ENCODE measurements around the gene SLC4A1AP.

SLC4A1AP gene

GRCh38 chr2:27728081-27728858, 64.6 kb downstream of the SLC4A1AP start:
- H3K4me3 ChIP-seq (ENCODE audit: low read length), result no peak overlapping the region

GRCh38 chr2:27729198-27729597, 65.5 kb downstream of the SLC4A1AP start:
- no peak for TF ChIP-seq ZNF274 (IDR thresholded peaks at IDR 0.05; ENCODE audit: low read depth, low read length)
- no peak overlapping the region for H3K4me3 ChIP-seq (ENCODE audit: low read length)

More at GRCh38 chr2:27728081-27728858, 64.6 kb downstream of the SLC4A1AP start:
- TF ChIP-seq ZNF274 (IDR thresholded peaks at IDR 0.05; ENCODE audit: low read depth, low read length), result no peak

- no peak overlapping the region for H3K4me3 ChIP-seq (ENCODE audit: low read length)
- TF ChIP-seq ZNF274 (IDR thresholded peaks at IDR 0.05; ENCODE audit: low read depth, low read length), result no peak
These were observed 65.9 kb downstream of the SLC4A1AP start for GRCh38 chr2:27729614-27730013.

GRCh38 chr2:27730261-27730662, 66.6 kb downstream of the SLC4A1AP start:
- no peak for TF ChIP-seq ZNF274 (IDR thresholded peaks at IDR 0.05; ENCODE audit: low read depth, low read length)
- no peak overlapping the region for H3K4me3 ChIP-seq (ENCODE audit: low read length)

GRCh38 chr2:27730980-27731691, 67.4 kb downstream of the SLC4A1AP start:
- H3K4me3 ChIP-seq (ENCODE audit: low read length), result no peak overlapping the region
- TF ChIP-seq ZNF274 (IDR thresholded peaks at IDR 0.05; ENCODE audit: low read depth, low read length), result no peak

- no peak overlapping the region for H3K4me3 ChIP-seq (ENCODE audit: low read length)
- TF ChIP-seq ZNF274 (IDR thresholded peaks at IDR 0.05; ENCODE audit: low read depth, low read length), result no peak
These were observed 70.6 kb downstream of the SLC4A1AP start for GRCh38 chr2:27734305-27734704.

GRCh38 chr2:27735263-27735904, 71.7 kb downstream of the SLC4A1AP start:
- TF ChIP-seq ZNF274 (IDR thresholded peaks at IDR 0.05; ENCODE audit: low read depth, low read length), result no peak
- no peak overlapping the region; the same call in 1 of the 2 replicates for H3K4me3 ChIP-seq (ENCODE audit: low read length)

- no peak overlapping the region for H3K4me3 ChIP-seq (ENCODE audit: low read length)
- TF ChIP-seq ZNF274 (IDR thresholded peaks at IDR 0.05; ENCODE audit: low read depth, low read length), result no peak
These were observed 72.6 kb downstream of the SLC4A1AP start for GRCh38 chr2:27736031-27736889.

GRCh38 chr2:27736890-27737204, 73.2 kb downstream of the SLC4A1AP start:
- no peak for TF ChIP-seq ZNF274 (IDR thresholded peaks at IDR 0.05; ENCODE audit: low read depth, low read length)

GRCh38 chr2:27737676-27738348, 74.1 kb downstream of the SLC4A1AP start:
- no peak overlapping the region for H3K4me3 ChIP-seq (ENCODE audit: low read length)
- TF ChIP-seq ZNF274 (IDR thresholded peaks at IDR 0.05; ENCODE audit: low read depth, low read length), result no peak

More at GRCh38 chr2:27736890-27737204, 73.2 kb downstream of the SLC4A1AP start:
- H3K4me3 ChIP-seq (ENCODE audit: low read length), result no peak overlapping the region

- H3K4me3 ChIP-seq (ENCODE audit: low read length), result no peak overlapping the region
- TF ChIP-seq ZNF274 (IDR thresholded peaks at IDR 0.05; ENCODE audit: low read depth, low read length), result no peak
These were observed 74.8 kb downstream of the SLC4A1AP start for GRCh38 chr2:27738349-27739057.

GRCh38 chr2:27739058-27739373, 75.3 kb downstream of the SLC4A1AP start:
- no peak for TF ChIP-seq ZNF274 (IDR thresholded peaks at IDR 0.05; ENCODE audit: low read depth, low read length)
- H3K4me3 ChIP-seq (ENCODE audit: low read length), result no peak overlapping the region

- no peak for TF ChIP-seq ZNF274 (IDR thresholded peaks at IDR 0.05; ENCODE audit: low read depth, low read length)
- H3K4me3 ChIP-seq (ENCODE audit: low read length), result no peak overlapping the region
These were observed 78.0 kb downstream of the SLC4A1AP start for GRCh38 chr2:27741673-27742072.

Measured in GM08714 (cell line).